Common myeloid progenitor, CD34-positive (primary cell): ENCODE measurements around the gene EPS15.
A peak's percentile ranks its signal among the peaks of the same experiment; 100 is the strongest.
"Not testable (repeated sequence)": the region's sequence is repeated elsewhere in the genome, so short reads cannot be mapped to it uniquely, and the experiment has no call there.

ENCODE experiments used
- CTCF ChIA-PET: fragments of 350-600 bp; sonication (Branson Sonifier 250); formaldehyde crosslinking; loops from one replicate; lab custom pipeline; 2021; ENCODE audit warnings: antibody characterized with exemption; lab: Charles Lee
- POLR2A ChIA-PET: fragments of 350-600 bp; sonication (Branson Sonifier 250); formaldehyde crosslinking; loops from one replicate; lab custom pipeline; 2021; ENCODE audit warnings: antibody characterized with exemption; lab: Charles Lee
- DNase-seq, 3 donors: peaks; one replicate each; pipeline versions ENCODE4 v3.0.0 to v3.0.0-alpha.2; 2013
- H3K27ac ChIP-seq, 2 experiments: 1 replicate in 1 of 2; 2 replicates in 1 of 2; pipeline ENCODE4 v1.7.0; 2013; ENCODE audit warnings: inconsistent platforms in 2 of 2, low read length in 2 of 2, mild to moderate bottlenecking in 2 of 2, low read depth in 1 of 2, moderate library complexity in 1 of 2; ENCODE audit not compliant: severe bottlenecking in 2 of 2, insufficient read depth in 1 of 2, poor library complexity in 1 of 2
- H3K27me3 ChIP-seq, 5 experiments: replicated peaks in 2 of 5; 1 replicate in 3 of 5; 2 replicates in 2 of 5; pipeline versions ENCODE4 v1.6.1 to v1.7.0; 2013; ENCODE audit warnings: low read length in 4 of 5, mild to moderate bottlenecking in 2 of 5, moderate library complexity in 2 of 5, inconsistent platforms in 1 of 5; ENCODE audit not compliant: insufficient read depth in 5 of 5, control insufficient read depth in 4 of 5
- H3K36me3 ChIP-seq, 4 experiments: 1 replicate in 2 of 4; 2 replicates in 2 of 4; pipeline versions ENCODE4 v1.6.1 to v1.7.0; 2013; ENCODE audit warnings: low read length in 3 of 4, control low read depth in 1 of 4, mild to moderate bottlenecking in 1 of 4; ENCODE audit not compliant: control insufficient read depth in 4 of 4, insufficient read depth in 4 of 4
- H3K4me1 ChIP-seq, 4 experiments: 1 replicate in 3 of 4; 2 replicates in 1 of 4; pipeline versions ENCODE4 v1.6.1 to v1.7.1; 2013; ENCODE audit warnings: low read length in 3 of 4, mild to moderate bottlenecking in 3 of 4, control low read depth in 1 of 4, inconsistent platforms in 1 of 4, moderate library complexity in 1 of 4; ENCODE audit not compliant: control insufficient read depth in 4 of 4, insufficient read depth in 4 of 4; ENCODE audit errors: control extremely low read depth in 1 of 4
- H3K4me3 ChIP-seq, 7 experiments: 1 replicate in 4 of 7; 2 replicates in 3 of 7; pipeline versions ENCODE4 v1.5.1 to v1.7.0; 2013; ENCODE audit warnings: mild to moderate bottlenecking in 7 of 7, low read length in 6 of 7, moderate library complexity in 6 of 7, inconsistent platforms in 2 of 7, low read depth in 2 of 7, control low read depth in 1 of 7; ENCODE audit not compliant: insufficient read depth in 4 of 7, control insufficient read depth in 1 of 7; ENCODE audit errors: extremely low read depth in 1 of 7
- H3K9me3 ChIP-seq, 5 experiments: 1 replicate in 4 of 5; 2 replicates in 1 of 5; pipeline versions ENCODE4 v1.6.1 to v1.7.1; 2013; ENCODE audit warnings: low read length in 4 of 5, mild to moderate bottlenecking in 2 of 5, inconsistent platforms in 1 of 5, low read depth in 1 of 5, moderate library complexity in 1 of 5; ENCODE audit not compliant: control insufficient read depth in 4 of 5, insufficient read depth in 2 of 5; ENCODE audit errors: control extremely low read depth in 1 of 5
- whole genome bisulfite sequencing: methylation state at CpG from one replicate; pipeline ENCODE4 v1.1.5; 2013; ENCODE audit not compliant: insufficient coverage; 5-methylcytosine and 5-hydroxymethylcytosine counted together

The EPS15 gene

GRCh38 chr1:51506537-51506936 is 12.5 kb downstream of the EPS15 start:
- Histone ChIP-seq H3K4me3 (peak overlapping the region in 2 of 7 experiments; percentile 19 to 42), H3K27me3 (no peaks in the 10 kb centered on the region), H3K4me1 (peaks cover 0 to 11% (median 4%) of the 10 kb centered on the region in 4 experiments), H3K9me3 (peaks cover 0 to 4% (median 0%) of the 10 kb centered on the region in 5 experiments), H3K27ac (no peak overlapping the region), H3K36me3 (peaks cover 3 to 20% (median 13%) of the 10 kb centered on the region in 4 experiments)
- DNase-seq, result peak in 2 of 3 donors; percentile 72 to 75
- ChIA-PET POLR2A (interaction anchor here (0.7 kb wide), 1 partner anchor 15 kb away, joined by 4 read pairs; no protein-coding TSS in a partner anchor), CTCF (interaction anchor here (0.9 kb wide), 1 partner anchor 13 kb away, joined by 3 read pairs; the partner anchor contains the start of gene EPS15)
- WGBS, result 33% methylated on average over 1 of the region's 3 CpGs

DNA sequence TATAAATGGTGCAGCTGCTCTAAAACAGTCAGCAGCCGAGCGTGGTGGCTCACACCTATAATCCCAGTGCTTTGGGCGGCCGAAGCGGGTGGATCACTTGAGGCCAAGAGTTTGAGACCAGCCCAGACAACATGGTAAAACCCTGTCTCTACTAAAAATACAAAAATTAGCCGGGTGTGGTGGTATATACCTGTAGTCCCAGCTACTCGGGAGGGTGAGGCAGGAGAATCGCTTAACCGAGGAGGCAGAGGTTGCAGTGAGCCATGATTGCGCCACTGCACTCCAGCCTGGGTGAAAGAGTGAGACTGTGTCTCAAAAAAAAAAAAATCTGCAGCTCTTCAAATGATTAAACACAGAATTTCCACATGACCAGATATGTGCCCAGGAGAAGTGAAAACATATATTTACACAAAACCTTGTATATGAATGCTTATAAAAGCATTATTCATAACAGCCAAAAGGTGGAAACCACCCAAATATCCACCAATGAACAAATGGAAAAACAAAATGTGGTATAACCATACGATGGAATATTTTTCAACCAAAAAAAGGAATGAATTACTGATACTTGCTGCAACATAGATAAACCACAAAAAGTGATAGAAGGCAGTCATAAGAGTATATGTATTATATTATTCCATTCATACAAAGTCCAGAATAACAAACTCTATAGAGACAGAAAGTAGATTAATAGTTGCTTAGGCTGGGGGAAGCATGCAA is 14.1 kb downstream of the EPS15 start:
- CTCF ChIA-PET, result interaction anchor here (1.1 to 1.4 kb wide), 2 partner anchors 16 to 20 kb away, joined by 3 to 5 read pairs; no protein-coding TSS in a partner anchor
- Histone ChIP-seq H3K4me1 (peaks cover 0 to 11% (median 6%) of the 10 kb centered on the region in 4 experiments), H3K27me3 (no peaks in the 10 kb centered on the region), H3K9me3 (peaks cover 0 to 4% (median 0%) of the 10 kb centered on the region in 5 experiments), H3K4me3 (no peak overlapping the region), H3K36me3 (peaks cover 3 to 20% (median 13%) of the 10 kb centered on the region in 4 experiments), H3K27ac (no peak overlapping the region)
- no peak for DNase-seq
- 93% methylated on average over 8 of the region's 11 CpGs for WGBS
- POLR2A ChIA-PET, result interaction anchor here (1.0 to 1.6 kb wide), 2 partner anchors 13 to 16 kb away, joined by 3 to 5 read pairs; partner anchors contain the start of gene EPS15

- POLR2A ChIA-PET, H3K4me3 ChIP-seq, H3K4me1 ChIP-seq, H3K9me3 ChIP-seq, H3K27me3 ChIP-seq, H3K27ac ChIP-seq: not testable (repeated sequence)
- peak in 2 of 3 donors; percentile 52 to 53 for DNase-seq
- WGBS, result 84% methylated on average over 7 of the region's 8 CpGs
- CTCF ChIA-PET, result interaction anchor here (1.3 kb wide), 1 partner anchor 12 kb away, joined by 3 read pairs; no protein-coding TSS in a partner anchor
- peaks cover 5 to 29% (median 21%) of the 10 kb centered on the region in 4 experiments for H3K36me3 ChIP-seq
These were observed 17.8 kb downstream of the EPS15 start for GRCh38 chr1:51501218-51501630.

DNA sequence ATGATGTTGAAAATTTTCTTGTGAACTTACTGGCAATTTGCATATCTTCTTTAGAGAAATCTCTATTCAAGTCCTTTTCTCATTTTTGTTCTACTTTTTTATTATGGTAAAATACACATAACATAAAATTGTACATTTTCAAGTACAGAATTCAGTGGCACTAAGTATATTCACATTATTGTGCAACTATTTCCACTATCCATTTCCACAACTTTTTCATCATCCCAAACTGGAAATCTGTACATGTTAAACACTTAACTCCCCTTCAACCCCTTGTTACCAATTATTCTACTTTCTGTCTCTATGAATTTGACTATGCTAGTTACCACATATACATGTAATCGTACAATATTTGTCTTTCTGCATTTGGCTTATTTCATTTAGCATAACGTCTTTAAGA is 19.4 kb downstream of the EPS15 start:
- WGBS, result 100% methylated on average over 2 of the region's 2 CpGs
- POLR2A ChIA-PET, result no interaction called here
- peaks cover 0 to 5% (median 3%) of the 10 kb centered on the region in 4 experiments for H3K4me1 ChIP-seq

DNA sequence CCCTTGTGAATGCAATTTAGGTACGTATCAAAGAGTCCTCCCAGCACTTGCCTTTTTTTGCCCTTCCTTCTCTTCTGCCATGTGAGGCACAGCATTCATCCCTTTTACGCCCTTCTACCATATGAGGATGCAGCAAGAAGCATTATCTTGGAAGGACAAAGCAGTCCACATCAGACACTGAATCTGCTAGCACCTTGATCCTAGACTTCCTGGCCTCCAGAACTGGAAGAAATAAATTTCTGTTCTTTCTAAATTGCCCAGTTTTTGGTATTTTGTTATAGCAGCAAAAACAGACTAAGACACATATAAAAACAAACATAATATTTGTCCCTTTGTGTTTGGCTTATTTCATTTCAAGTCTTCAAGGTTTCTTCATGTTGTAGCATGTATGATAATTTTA is 20.1 kb downstream of the EPS15 start:
- Histone ChIP-seq H3K4me3 (no peak overlapping the region), H3K9me3 (peaks cover 0 to 5% (median 1%) of the 10 kb centered on the region in 5 experiments), H3K27ac (no peak overlapping the region), H3K27me3 (no peaks in the 10 kb centered on the region), H3K4me1 (peaks cover 0 to 6% (median 4%) of the 10 kb centered on the region in 4 experiments), H3K36me3 (peaks cover 5 to 22% (median 16%) of the 10 kb centered on the region in 4 experiments)
- 100% methylated on average over 1 of the region's 2 CpGs for WGBS
- DNase-seq, result no peak
- ChIA-PET CTCF (interaction anchor here (0.6 kb wide), 1 partner anchor 129 kb away, joined by 3 read pairs; no protein-coding TSS in a partner anchor), POLR2A (no interaction called here)

More for the DNA sequence above, 19.4 kb downstream of the EPS15 start:
- Histone ChIP-seq H3K27me3 (no peaks in the 10 kb centered on the region), H3K9me3 (peaks cover 0 to 5% (median 1%) of the 10 kb centered on the region in 5 experiments), H3K36me3 (peaks cover 5 to 29% (median 19%) of the 10 kb centered on the region in 4 experiments), H3K27ac (no peak overlapping the region), H3K4me3 (no peak overlapping the region)
- CTCF ChIA-PET, result interaction anchor here (1.3 kb wide), 1 partner anchor 11 kb away, joined by 3 read pairs; no protein-coding TSS in a partner anchor
- no peak for DNase-seq

GRCh38 chr1:51497340-51497739 is 21.7 kb downstream of the EPS15 start:
- Histone ChIP-seq H3K4me1 (peaks cover 0 to 9% (median 5%) of the 10 kb centered on the region in 4 experiments), H3K27me3 (no peaks in the 10 kb centered on the region), H3K36me3 (peaks cover 2 to 12% (median 10%) of the 10 kb centered on the region in 4 experiments), H3K9me3 (peaks cover 0 to 2% (median 1%) of the 10 kb centered on the region in 5 experiments), H3K4me3 (no peak overlapping the region), H3K27ac (no peak overlapping the region)
- no peak for DNase-seq
- WGBS, result 97% methylated on average over 4 of the region's 5 CpGs
- POLR2A ChIA-PET, result no interaction called here
- CTCF ChIA-PET, result interaction anchor here (0.8 kb wide), 1 partner anchor 36 kb away, joined by 3 read pairs; no protein-coding TSS in a partner anchor
